ENCODE results near the gene AKAP11.

- TF ChIP-seq SMC3 (conservative IDR thresholded peaks at IDR 0.05; ENCODE audit: poor library complexity) (no peak), CTCF (IDR thresholded peaks at IDR 0.05; ENCODE audit: poor library complexity, severe bottlenecking) (no peak), EZH2 (IDR thresholded peaks at IDR 0.05; ENCODE audit: borderline replicate concordance, insufficient read depth, low read length, poor library complexity, severe bottlenecking) (no peak), EP300 (conservative IDR thresholded peaks at IDR 0.05; ENCODE audit: poor library complexity, severe bottlenecking) (no peak), REST (IDR thresholded peaks at IDR 0.05; ENCODE audit: borderline replicate concordance) (no peak), MXI1 (conservative IDR thresholded peaks at IDR 0.05; ENCODE audit: poor library complexity, severe bottlenecking) (no peak), TAF1 (IDR thresholded peaks at IDR 0.05; ENCODE audit: low read depth) (no peak), RAD21 (conservative IDR thresholded peaks at IDR 0.05) (no peak), POLR2AphosphoS5 (IDR thresholded peaks at IDR 0.05) (no peak)
Measured at GRCh38 chr13:42277618-42278276, 5.8 kb downstream of the AKAP11 start.

Measured in neural cell (in vitro differentiated cells).